Measurements from ENCODE around the gene NT5DC4.

DNA sequence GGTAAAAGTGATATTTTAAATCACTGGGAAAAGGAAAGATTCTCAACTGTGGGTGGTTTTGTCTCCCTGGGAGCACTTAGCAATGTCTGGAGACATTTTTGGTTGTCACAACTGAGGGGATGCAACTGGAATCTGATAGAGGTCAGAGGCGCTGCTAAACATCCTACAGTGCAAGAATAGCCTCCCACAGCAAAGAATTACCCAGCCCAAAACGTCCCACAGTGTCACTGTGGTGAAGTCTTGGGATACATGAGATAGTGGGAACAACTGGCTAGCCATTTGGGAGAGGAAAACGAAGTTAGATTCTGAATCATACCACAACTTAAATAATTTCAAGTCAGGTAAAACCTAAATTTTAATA, 36.4 kb upstream of the NT5DC4 start:
- TF ChIP-seq CTCF (IDR thresholded peaks at IDR 0.05; ENCODE audit: insufficient read depth, low read depth, low read length) (no peak), EZH2 (IDR thresholded peaks at IDR 0.05; ENCODE audit: insufficient read depth, low read length) (no peak)

Measured in astrocyte (in vitro differentiated cells and primary cell).